HG03135 (cell line): Measurements from ENCODE around the gene MBP.
"Not testable (repeated sequence)": the region's sequence is repeated elsewhere in the genome, so short reads cannot be mapped to it uniquely, and the experiment has no call there.

Source experiments
- ATAC-seq: cut with Tn5 transposase; IDR thresholded peaks from one replicate; pipeline ENCODE4 v1.9.1; 2021; ENCODE audit warnings: mild to moderate bottlenecking, moderate library complexity; ENCODE audit not compliant: unreplicated experiment

MBP gene

DNA sequence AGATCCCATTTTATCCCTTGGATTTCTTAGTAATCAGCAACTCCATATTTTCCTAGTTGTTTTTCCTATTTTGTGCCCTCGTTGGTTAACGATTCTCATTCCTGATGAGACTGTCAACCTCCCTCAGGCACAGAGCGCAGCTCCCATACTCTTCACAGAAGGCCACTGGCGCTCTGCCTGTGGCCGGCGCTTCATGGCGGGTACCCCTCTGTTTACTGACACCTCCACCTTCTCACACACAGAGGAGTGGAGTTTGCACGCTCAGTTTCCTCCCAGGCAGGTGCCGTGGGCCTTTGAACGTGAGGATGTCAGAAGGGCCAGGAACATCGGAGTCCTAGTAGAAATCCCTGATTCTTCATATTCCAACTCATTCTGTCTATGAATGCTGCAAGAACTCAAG lies 139.0 kb downstream of the MBP start:
- ATAC-seq, result no peak

GRCh38 chr18:76993085-76993382 lies 139.5 kb downstream of the MBP start:
- ATAC-seq, result no peak

DNA sequence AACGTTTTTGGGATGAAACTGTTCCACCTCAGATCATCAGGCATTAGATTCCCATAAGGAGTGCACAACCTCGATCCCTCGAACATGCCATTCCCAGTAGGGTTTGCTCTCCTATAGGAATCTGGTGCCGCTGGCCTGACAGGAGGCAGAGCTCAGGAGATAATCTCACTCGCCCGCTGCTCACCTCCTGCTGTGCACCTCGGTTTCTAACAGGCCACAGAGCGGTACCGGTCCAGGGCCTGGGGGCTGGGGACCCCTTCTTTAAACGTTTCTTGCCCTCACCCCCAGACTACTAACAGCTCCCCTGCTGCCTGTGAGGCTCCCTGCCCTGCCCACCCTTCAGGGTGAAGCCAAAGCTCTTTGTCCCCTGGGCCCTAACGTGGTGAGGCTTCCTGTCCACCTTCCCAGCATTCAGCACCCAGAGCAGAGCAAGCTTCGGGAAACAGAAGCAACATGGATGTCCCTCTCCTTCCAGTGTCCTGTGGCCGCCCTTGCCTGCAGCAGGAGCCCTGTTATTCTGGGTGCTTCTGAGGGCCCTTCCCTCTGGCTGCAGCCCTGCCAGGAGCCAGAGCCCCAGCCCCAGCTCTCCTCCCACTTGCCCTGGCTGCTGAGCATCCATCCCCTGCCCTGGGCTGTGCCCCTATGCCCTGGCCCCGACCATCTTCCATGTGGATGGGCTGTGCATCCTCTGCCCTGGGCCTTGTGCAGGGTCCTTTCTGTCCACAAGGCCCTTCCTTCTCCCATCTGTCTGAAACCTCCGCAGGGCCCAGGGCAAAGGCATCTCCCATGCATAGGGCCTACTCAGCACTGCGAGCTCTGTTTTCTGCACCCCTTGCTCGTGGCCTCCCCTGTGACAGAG lies 140.1 kb downstream of the MBP start:
- no peak for ATAC-seq

DNA sequence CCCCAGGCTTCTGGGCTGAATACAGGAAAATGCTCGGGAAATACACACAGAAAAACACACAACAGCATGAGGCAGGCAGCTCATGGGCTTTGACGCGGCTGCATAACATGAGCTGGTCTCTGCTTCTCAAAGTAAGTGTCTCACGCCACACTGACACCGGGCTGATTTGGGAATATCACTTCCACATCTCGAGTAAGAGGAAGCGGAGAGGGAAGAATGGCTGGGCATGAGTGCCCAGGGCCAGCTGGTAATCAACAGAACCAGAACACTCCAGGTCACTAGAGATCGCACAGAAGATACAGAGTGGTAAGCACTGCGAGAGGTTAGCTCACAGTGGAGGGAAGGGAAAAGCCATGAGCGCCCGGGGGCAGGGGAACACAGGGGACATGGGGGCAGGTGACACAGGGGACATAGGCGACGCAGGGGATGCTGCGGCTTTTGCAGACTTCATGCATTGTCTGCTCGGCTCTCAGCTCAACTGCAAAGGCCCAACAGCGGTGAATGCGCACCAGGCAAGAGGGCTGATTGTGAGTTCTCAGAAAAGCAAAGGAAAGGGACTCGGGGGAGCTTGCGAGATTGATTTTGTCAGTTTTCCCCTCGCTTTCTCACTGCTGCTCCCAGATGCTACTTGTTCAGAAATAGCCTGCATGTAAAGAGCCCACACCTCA lies 141.4 kb downstream of the MBP start:
- ATAC-seq, result no peak

DNA sequence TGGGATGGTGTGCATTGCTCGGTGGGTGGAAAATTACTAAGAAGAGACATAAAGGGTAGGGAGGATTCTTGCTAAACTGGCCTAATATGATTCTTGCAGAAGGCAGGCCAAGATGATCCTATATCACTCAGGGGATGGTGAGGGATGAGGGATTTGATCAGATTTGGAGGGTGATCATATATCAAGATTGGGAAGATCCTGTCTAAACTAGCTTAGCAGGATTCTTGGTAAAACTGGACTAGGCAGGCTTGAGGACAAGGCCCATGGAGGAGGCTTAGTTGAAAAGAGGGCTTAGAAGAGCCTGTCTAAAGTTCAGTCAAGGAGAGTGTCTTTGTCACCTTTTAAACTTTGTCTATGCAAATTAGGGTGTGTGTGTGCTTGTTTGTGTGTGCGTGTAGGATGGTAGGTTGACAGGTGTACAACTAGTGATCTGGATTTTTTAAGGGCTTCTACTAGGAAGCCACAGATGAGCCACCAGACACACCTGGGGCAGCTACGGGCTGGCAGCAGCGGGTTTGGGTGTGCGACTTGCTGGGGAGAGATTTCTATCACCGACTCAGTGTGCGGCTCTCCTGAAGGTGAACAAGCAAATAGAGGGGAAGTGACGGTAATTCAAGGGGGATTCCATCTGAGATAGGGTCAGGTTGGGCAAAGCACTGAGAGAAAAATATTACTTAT lies 142.1 kb downstream of the MBP start:
- not testable (repeated sequence) for ATAC-seq

DNA sequence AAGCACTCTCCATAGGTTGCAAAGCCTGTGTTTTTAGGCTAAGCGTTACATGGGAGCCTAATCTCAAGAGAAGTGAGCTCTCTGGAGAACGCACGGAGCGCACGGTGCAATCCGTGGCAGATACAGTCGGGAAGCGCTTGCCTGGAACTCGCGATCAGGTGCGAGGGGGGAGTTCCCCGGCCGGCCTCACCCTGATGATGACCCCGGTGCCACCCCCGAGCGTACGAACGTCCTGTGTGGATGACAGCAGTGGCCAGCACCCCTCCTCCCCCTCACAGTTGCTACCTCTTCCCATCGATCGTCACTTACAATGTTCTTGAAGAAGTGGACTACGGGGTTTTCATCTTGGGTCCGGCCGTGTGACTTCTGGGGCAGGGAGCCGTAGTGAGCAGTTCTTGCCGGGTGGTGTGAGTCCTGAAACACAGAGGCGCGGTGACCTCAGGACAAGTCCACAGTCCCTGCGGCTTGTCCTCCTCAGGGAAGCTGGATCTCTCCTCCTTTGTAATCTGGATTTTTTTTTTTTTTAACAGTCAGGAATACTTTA lies 142.9 kb downstream of the MBP start:
- no peak for ATAC-seq

GRCh38 chr18:76988827-76989646 lies 143.5 kb downstream of the MBP start:
- ATAC-seq, result no peak

DNA sequence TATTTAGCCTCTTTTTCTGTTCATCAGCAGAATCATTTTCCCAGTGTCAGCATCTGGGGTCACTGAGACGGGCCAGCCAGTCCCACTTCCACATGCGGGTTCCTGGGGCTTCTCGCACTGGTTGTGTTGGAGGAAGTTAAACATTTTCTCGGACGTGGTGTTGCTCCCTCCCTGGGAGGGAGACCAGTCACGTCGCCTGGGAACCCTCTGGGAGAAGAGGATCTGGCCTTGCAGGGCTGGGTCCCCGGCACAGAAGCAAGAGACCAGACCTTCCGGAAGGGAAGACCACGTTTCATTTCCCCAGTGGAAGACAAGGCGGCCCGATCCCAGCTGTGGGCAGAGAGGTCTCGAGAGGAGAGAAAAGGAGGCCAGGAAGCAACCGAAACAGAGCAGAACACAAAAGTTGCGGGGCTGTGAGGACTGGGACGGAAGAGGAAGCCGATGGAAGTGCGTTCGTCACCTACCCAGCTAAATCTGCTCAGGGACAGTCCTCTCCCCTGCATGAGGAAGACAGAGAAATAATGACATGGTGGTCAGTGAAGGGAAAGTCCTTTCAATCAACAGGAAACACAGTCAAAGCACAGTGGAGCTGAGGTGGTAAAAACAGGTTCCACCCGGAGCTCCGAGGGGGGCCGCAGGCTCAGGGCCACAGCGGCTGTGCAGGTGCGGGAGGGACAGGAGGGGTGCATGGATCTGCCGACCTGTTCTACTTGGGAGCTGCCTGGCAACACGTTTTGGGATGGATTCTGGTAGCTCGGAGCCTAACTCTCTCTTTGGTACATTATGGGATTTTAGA lies 144.4 kb downstream of the MBP start:
- ATAC-seq, result no peak

- ATAC-seq, result no peak
Measured at GRCh38 chr18:76986406-76986805, 146.2 kb downstream of the MBP start.

- ATAC-seq, result no peak
Measured at GRCh38 chr18:76985951-76986236, 146.7 kb downstream of the MBP start.

- no peak for ATAC-seq
Measured at GRCh38 chr18:76985156-76985950, 147.2 kb downstream of the MBP start.

DNA sequence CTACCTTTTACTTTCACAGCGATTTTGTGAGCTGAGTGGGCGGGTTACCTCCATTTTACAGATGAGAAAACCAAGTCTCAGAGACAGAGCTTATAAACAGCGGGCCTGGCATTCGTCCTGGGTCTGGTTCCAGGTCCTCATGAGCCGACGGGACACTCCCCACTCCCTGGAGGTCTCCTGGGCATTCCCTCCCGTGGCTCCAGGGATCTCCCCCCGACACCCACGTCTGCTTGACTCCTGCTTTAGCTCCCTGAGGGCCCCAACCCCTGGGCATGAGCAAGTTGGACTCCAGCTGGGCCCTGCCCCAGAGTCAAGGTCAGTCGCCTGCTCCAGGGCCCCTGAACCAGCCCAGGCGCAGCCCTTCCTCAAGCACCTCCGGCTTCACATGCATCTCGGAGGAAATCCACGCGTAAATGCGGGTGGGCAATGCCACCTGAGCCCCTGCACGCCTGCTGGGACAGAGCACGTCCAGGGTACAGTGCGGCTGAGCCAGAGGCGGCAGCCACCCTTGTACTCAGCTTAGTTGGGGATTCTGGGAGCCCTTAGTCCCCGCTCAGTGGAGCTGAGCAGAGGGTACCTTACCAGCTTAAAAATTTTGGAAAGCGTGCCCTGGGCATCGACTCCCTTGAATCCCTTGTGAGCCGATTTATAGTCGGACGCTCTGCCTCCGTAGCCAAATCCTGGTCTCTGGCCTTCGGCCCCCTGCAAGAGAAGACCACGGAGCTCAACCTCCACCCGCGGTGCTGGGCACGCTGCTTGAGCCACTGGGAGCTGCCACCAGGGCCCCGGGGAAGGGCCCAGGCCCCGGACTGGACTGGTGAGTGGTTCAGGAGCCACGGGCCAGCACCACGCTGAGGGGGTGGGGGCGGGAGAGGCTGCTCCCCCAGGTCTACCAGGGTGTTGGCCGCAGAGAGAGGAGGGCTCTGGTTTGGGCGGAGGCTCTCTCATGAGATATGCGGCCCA lies 148.1 kb downstream of the MBP start:
- no peak for ATAC-seq

DNA sequence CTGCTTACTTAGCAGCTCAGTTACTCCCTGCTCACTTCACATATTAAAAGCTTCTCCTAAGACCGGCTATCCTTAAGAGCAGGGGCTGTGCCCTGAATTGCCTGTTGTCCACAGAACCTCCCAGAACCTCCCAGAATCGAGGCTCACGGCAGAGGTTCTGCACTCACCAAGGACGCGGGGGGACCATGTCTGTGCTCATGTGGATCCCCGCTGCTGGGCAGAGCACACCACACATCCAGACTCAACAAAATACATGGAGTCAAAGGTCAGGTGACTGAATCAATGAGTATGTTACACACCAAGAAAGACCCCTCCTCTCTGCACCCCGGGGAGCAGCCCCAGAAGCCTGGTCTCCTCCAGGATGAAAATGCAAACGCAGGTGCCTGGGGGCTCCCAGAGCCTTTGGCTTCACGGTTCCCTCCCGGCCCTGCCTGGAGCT lies 149.0 kb downstream of the MBP start:
- no peak for ATAC-seq

GRCh38 chr18:76982841-76983583 lies 149.6 kb downstream of the MBP start:
- peak; percentile 66 for ATAC-seq

DNA sequence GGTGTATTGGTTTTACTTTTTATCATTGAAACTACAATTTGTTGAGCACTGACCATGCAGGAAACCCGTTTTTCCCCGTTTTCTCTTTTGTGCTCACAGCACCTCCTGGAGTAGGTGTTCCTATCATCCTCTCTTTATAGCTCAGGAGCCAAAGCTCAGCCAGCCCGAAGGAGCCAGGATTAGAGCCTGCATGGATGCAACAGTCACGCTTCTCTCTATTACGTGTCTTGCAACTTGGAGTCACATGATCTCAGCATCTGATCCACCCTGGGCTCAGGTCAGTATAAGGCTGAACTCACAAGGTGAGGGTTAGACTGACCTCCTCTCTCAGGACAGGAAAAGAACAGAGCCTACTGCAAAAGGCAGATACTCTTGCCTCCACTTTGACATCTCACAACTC lies 150.5 kb downstream of the MBP start:
- ATAC-seq, result no peak

DNA sequence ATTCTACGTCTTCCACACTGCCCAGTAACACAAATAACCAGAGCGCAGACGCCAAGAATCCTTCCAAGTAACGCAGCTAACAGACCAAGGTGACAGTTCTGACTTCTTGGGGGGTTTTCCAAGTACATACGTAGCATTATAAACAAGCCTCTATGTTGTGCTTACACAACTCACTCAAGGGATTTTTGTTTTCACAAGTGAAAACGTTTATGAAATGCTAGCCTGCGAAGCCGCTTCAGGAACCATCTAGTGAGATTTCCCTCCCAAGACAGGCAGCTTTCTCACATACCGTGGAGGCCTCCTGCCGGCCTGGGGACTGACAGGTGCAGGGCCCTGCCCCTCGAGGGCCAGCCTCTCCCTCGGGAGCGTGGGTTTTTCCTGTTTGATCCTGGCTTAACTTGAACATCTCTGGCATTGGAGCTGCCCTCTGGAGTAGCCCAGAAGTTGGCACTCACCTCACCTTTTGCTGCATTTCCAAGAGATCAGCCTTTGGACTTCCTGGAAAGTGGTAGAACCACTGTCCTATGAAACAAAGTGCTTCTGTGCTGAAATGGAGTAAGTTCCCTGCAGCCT lies 151.1 kb downstream of the MBP start:
- peak; percentile 42 for ATAC-seq

- ATAC-seq, result peak; percentile 30
Measured at GRCh38 chr18:76980663-76981395, 151.8 kb downstream of the MBP start.
